Measurements from ENCODE around the gene ENOPH1. TPM values are rescaled to one million over a fixed set of nuclear protein-coding genes. Genes with fewer than 3 reads are reported as not detected.

The ENOPH1 gene
- total and polyA plus RNA-seq, 2 of the 13 experiments (the other 11 are each of a cell fraction or from before 2014, with no cell fraction given): 15.5 to 64.3 TPM

GRCh38 chr4:82394896-82395295 lies 35.5 kb upstream of the ENOPH1 start (continued):
- TF ChIP-seq ZNF142 (CRISPR knock-in tag; IDR thresholded peaks at IDR 0.05) (no peak), SAP130 (CRISPR knock-in tag; IDR thresholded peaks at IDR 0.05; ENCODE audit: low read depth) (peak; percentile 44; the same call in 1 of the 2 replicates), ZNF646 (CRISPR knock-in tag; IDR thresholded peaks at IDR 0.05) (no peak), CREB1 (IDR thresholded peaks at IDR 0.05) (peak; percentile 25; the same call in 1 of the 2 replicates), CREB1 (CRISPR knock-in tag; IDR thresholded peaks at IDR 0.05) (no peak), ZNF549 (CRISPR knock-in tag; IDR thresholded peaks at IDR 0.05) (no peak)
